Esophagus squamous epithelium (tissue), 5 donors: ENCODE results near the gene GRK1. TPM values are rescaled to one million over a fixed set of nuclear protein-coding genes. Genes with fewer than 3 reads are reported as not detected.

Experiments used
- DNase-seq: peaks from one replicate; lab custom pipeline; 2025; lab: John Stamatoyannopoulos, UW
- H3K27ac ChIP-seq, 4 donors: fragments of 200-600 bp; sonication (generic); one replicate each; pipeline ENCODE4 v1.5.1; 2016 to 2019; ENCODE audit warnings: mild to moderate bottlenecking in 1 of 4
- H3K27me3 ChIP-seq, 4 donors: fragments of 200-600 bp; sonication (generic); 1 replicate in 3 of 4; 2 replicates in 1 of 4; pipeline versions ENCODE4 v1.5.1 to v1.6.0; 2017 to 2021; ENCODE audit warnings: antibody characterized with exemption in 1 of 4
- H3K36me3 ChIP-seq, 3 donors: fragments of 200-600 bp; sonication (generic); one replicate each; pipeline ENCODE4 v1.5.1; 2016 to 2019
- H3K4me1 ChIP-seq, 3 donors: fragments of 200-600 bp; sonication (generic); one replicate each; pipeline ENCODE4 v1.5.1; 2017 to 2019
- H3K4me3 ChIP-seq, 4 donors: fragments of 200-600 bp; sonication (generic); 1 replicate in 3 of 4; 2 replicates in 1 of 4; pipeline ENCODE4 v1.5.1; 2016 to 2019; ENCODE audit warnings: mild to moderate bottlenecking in 2 of 4, moderate library complexity in 1 of 4
- H3K9me3 ChIP-seq, 3 donors: fragments of 200-600 bp; sonication (generic); one replicate each; pipeline ENCODE4 v1.5.1; 2016 to 2019
- POLR2A ChIP-seq, 4 donors: fragments of 450-650 bp; IDR thresholded peaks; one replicate each; pipeline ENCODE4 v1.6.1; 2017; ENCODE audit warnings: antibody characterized with exemption in 4 of 4, mild to moderate bottlenecking in 4 of 4, moderate library complexity in 3 of 4
- WGBS, 2 donors: methylation state at CpG; one replicate each; pipeline ENCODE4 v1.1.5; 2018; 5-methylcytosine and 5-hydroxymethylcytosine counted together
- intact Hi-C: fragments of 100-400 bp; cut with DNase I; formaldehyde crosslinking; loops from one replicate; pipeline ENCODE4 v1.15.0; 2022
- total RNA-seq, 4 donors: library from RNA; depleted of rRNA; stranded (reverse); fragments of >200 nt; gene quantifications; one replicate each; pipeline ENCODE4 v1.1.0, GENCODE V29; 2016
- TF ChIP-seq, protein P1 (sequence below), 6 experiments: fragments of 450-650 bp in 4 of 6; fragments of 200-600 bp in 2 of 6; sonication (generic) in 2 of 6; IDR thresholded peaks; one replicate each; pipeline ENCODE4 v1.5.1; 2016 to 2019; ENCODE audit warnings: antibody characterized with exemption in 6 of 6, mild to moderate bottlenecking in 4 of 6, moderate library complexity in 4 of 6
- donor health status: DM: yes; HTN: yes; CAD: no.

GRK1 gene
- total RNA-seq, 4 donors from 2014 or later: not detected

DNA sequence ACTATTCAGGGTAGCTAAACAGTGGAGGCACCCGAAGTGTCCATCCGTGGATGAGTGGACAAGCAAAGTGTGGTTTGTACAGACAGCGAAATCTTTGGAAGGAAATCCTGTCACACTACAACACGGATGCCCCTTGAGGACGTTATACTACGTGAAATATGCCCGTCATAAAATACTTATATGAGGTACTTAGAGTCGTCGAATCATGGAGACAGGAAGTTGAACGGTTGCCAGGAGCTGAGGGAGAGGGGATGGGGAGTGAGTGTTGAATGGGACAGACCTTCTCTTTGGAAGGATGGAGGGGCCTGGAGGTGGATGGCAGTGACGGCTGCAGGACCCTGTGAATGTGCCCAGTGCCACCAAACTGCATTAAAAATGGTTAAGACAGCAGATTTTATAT is 20.6 kb upstream of the GRK1 start:
- TF ChIP-seq, protein P1, sequence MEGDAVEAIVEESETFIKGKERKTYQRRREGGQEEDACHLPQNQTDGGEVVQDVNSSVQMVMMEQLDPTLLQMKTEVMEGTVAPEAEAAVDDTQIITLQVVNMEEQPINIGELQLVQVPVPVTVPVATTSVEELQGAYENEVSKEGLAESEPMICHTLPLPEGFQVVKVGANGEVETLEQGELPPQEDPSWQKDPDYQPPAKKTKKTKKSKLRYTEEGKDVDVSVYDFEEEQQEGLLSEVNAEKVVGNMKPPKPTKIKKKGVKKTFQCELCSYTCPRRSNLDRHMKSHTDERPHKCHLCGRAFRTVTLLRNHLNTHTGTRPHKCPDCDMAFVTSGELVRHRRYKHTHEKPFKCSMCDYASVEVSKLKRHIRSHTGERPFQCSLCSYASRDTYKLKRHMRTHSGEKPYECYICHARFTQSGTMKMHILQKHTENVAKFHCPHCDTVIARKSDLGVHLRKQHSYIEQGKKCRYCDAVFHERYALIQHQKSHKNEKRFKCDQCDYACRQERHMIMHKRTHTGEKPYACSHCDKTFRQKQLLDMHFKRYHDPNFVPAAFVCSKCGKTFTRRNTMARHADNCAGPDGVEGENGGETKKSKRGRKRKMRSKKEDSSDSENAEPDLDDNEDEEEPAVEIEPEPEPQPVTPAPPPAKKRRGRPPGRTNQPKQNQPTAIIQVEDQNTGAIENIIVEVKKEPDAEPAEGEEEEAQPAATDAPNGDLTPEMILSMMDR (IDR thresholded peaks at IDR 0.05): no peak
- no peak for TF ChIP-seq POLR2A (IDR thresholded peaks at IDR 0.05)
- peaks cover 8 to 44% (median 9%) of the 10 kb centered on the region in 3 donors for H3K4me1 ChIP-seq
- intact Hi-C loops: no loop called here
- 37 to 49% methylated on average over 11 of the region's 11 CpGs for WGBS, 2 donors
- H3K9me3 ChIP-seq: peaks cover 0 to 4% (median 0%) of the 10 kb centered on the region in 3 donors
- H3K36me3 ChIP-seq: peaks cover 0 to 14% (median 0%) of the 10 kb centered on the region in 3 donors
- H3K4me3 ChIP-seq: no peak overlapping the region
- DNase-seq: no peak
- H3K27me3 ChIP-seq: no peaks in the 10 kb centered on the region
- H3K27ac ChIP-seq: no peak overlapping the region

DNA sequence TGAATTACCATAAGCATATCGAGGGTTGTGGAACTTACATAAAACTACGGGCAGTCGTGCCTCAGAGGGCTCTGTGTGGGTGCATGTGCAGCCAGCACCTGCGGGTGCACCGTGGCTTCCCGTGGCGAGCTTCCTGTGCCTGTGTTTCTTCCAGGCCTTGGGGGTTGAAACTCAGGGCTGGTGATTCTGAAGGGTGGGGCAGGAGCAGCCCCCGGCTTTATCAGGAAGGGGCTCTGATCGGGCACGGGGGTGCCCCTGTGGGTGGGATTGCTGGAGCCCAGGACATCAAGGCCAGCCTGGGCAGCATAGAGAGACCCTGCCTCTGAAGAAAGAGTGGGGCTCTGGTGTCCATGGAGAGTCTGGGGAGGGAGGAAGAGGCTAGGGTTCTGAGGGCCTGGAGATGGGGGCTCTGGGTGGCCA is 20.1 kb upstream of the GRK1 start:
- peak overlapping the region; percentile 22 to 72 (median 41) for H3K27ac ChIP-seq
- DNase-seq: no peak

DNA sequence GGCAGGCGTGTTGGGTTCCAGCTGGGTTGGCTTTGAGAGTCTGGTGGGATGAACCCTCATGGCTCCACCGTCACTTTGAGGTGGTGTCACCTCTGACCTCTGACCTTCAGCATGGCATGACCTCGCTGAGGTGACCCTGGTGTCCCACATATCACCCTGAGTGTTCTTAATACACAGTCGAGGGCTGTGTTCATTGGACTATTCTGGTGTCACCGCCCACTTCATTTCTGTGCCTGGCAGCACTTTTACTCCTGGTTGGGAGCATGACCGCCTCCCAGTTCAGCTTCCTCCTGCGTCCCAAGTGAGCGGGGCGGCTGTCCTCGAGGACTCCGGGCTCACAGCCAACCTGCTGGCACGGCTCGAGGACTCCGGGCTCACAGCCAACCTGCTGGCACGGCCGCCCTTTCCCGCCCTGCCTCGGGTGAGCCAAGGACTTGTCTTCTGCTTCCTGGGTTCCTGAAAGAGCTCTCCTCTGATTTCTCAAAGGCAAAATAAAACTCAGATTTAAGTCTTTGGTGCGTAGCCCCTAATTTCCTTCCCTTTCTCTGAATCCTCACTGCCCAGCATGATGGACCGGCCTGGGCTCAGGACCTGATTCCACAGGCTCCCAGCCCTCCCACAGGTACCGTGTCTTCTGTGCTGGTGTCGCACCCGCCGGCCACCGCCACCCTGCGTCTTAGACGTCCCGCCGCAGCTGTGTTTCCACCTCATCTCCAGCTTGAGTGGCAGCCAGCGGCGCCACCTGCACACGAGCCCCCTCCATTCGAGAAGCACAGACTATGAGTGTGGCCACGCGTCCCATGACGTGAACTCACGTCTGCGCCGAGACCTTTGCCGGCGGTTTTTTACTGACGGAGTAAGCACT is 19.4 kb upstream of the GRK1 start:
- Histone ChIP-seq H3K4me3 (no peak overlapping the region), H3K27ac (peak overlapping the region; percentile 50 to 72 (median 54)), H3K36me3 (peaks cover 0 to 2% (median 0%) of the 10 kb centered on the region in 3 donors), H3K9me3 (peaks cover 0 to under 1% (median 0%) of the 10 kb centered on the region in 3 donors), H3K27me3 (no peaks in the 10 kb centered on the region), H3K4me1 (peaks cover 8 to 44% (median 9%) of the 10 kb centered on the region in 3 donors)
- intact Hi-C loops: no loop called here
- DNase-seq: peak; percentile 12
- TF ChIP-seq, protein P1 (IDR thresholded peaks at IDR 0.05): no peak
- TF ChIP-seq POLR2A (IDR thresholded peaks at IDR 0.05): no peak
- 46 to 64% methylated on average over 29 to 32 of the region's 42 CpGs for WGBS, 2 donors

More for the DNA sequence above, 20.1 kb upstream of the GRK1 start:
- Histone ChIP-seq H3K27me3 (no peaks in the 10 kb centered on the region), H3K9me3 (peaks cover 0 to 4% (median 0%) of the 10 kb centered on the region in 3 donors), H3K4me3 (no peak overlapping the region), H3K4me1 (peaks cover 8 to 44% (median 9%) of the 10 kb centered on the region in 3 donors), H3K36me3 (peaks cover 0 to 9% (median 0%) of the 10 kb centered on the region in 3 donors)
- TF ChIP-seq POLR2A (IDR thresholded peaks at IDR 0.05): no peak
- TF ChIP-seq, protein P1 (IDR thresholded peaks at IDR 0.05): no peak
- 37 to 44% methylated on average over 7 of the region's 10 CpGs for WGBS, 2 donors
- intact Hi-C loops: no loop called here

DNA sequence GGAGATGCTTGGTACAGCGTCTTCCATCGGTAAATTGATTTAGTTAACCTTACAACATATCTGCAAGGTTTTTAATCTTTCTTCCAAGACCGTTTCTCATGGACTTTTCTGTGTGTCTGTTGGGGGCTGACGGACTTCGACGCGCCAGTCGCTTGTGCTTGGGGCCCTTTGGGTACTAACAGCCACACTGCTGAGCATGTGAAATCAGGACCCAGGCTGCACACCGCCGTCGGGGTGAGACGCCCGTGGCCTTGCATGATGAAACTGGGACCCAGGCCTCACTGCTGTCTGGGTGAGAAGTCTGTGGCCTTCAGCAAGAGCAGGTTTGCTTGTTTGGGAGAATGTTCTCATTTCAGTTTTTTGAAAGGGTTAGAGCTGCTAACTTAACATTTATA is 18.8 kb upstream of the GRK1 start:
- no peak overlapping the region for H3K4me3 ChIP-seq
- DNase-seq: no peak
- 82 to 91% methylated on average over 6 to 13 of the region's 13 CpGs for WGBS, 2 donors

More for the DNA sequence above, 18.8 kb upstream of the GRK1 start:
- Histone ChIP-seq H3K36me3 (no peaks in the 10 kb centered on the region), H3K9me3 (no peaks in the 10 kb centered on the region), H3K27ac (peak overlapping the region in 2 of 4 donors; percentile 50 to 72), H3K4me1 (peaks cover 8 to 44% (median 9%) of the 10 kb centered on the region in 3 donors), H3K27me3 (no peaks in the 10 kb centered on the region)
- TF ChIP-seq, protein P1 (IDR thresholded peaks at IDR 0.05): no peak
- TF ChIP-seq POLR2A (IDR thresholded peaks at IDR 0.05): no peak
- intact Hi-C loops: no loop called here
